H9 (cell line): ENCODE results near the gene SZT2. TPM values are rescaled to one million over a fixed set of nuclear protein-coding genes. Genes with fewer than 3 reads are reported as not detected.
A peak's percentile ranks its signal among the peaks of the same experiment; 100 is the strongest.

Experiments used
- DNase-seq: peaks from one replicate; pipeline ENCODE4 v3.0.0-alpha.2; 2017
- H2AFZ ChIP-seq: one replicate; pipeline ENCODE4 v1.6.1; 2013; ENCODE audit warnings: mild to moderate bottlenecking, low read length, control low read depth, moderate library complexity
- H2AK5ac ChIP-seq: 2 replicates; pipeline ENCODE4 v1.6.1; 2013; ENCODE audit warnings: low read length, control low read depth, mixed read lengths; ENCODE audit not compliant: insufficient read length
- H2BK120ac ChIP-seq: one replicate; pipeline ENCODE4 v1.6.1; 2013; ENCODE audit warnings: low read depth, mild to moderate bottlenecking, low read length, control low read depth, inconsistent platforms; ENCODE audit not compliant: poor library complexity, severe bottlenecking
- H2BK12ac ChIP-seq: 2 replicates; pipeline ENCODE4 v1.6.1; 2013; ENCODE audit warnings: low read length, control low read depth, mixed read lengths, low read depth; ENCODE audit not compliant: insufficient read length
- H2BK15ac ChIP-seq: 2 replicates; pipeline ENCODE4 v1.6.1; 2013; ENCODE audit warnings: low read depth, low read length, control low read depth
- H2BK20ac ChIP-seq: one replicate; pipeline ENCODE4 v1.6.1; 2013; ENCODE audit warnings: low read depth, mild to moderate bottlenecking, low read length, control low read depth, inconsistent platforms; ENCODE audit not compliant: poor library complexity, severe bottlenecking
- H2BK5ac ChIP-seq: 2 replicates; pipeline ENCODE4 v1.6.1; 2013; ENCODE audit warnings: low read length, control low read depth, mixed read lengths; ENCODE audit not compliant: insufficient read length
- H3K14ac ChIP-seq: 2 replicates; pipeline ENCODE4 v1.6.1; 2013; ENCODE audit warnings: low read length, control low read depth; ENCODE audit not compliant: insufficient read depth
- H3K18ac ChIP-seq: 2 replicates; pipeline ENCODE4 v1.6.1; 2013; ENCODE audit warnings: low read depth, mild to moderate bottlenecking, mixed read lengths, low read length, control low read depth; ENCODE audit not compliant: insufficient read length
- H3K23ac ChIP-seq: 2 replicates; pipeline ENCODE4 v1.6.1; 2013; ENCODE audit warnings: low read length, control low read depth, mixed read lengths, low read depth; ENCODE audit not compliant: insufficient read length
- H3K23me2 ChIP-seq: 2 replicates; pipeline ENCODE4 v1.6.1; 2013; ENCODE audit warnings: low read depth, mild to moderate bottlenecking, mixed read lengths, low read length, control low read depth; ENCODE audit not compliant: insufficient read length, poor library complexity, severe bottlenecking
- H3K27ac ChIP-seq: 2 replicates; pipeline ENCODE4 v1.5.1; 2013; ENCODE audit warnings: low read length, control low read depth, mixed read lengths, low read depth; ENCODE audit not compliant: insufficient read length
- H3K27me3 ChIP-seq: 2 replicates; pipeline ENCODE4 v1.6.1; 2013; ENCODE audit warnings: low read length, control low read depth, inconsistent platforms; ENCODE audit not compliant: insufficient read depth
- H3K4ac ChIP-seq: 2 replicates; pipeline ENCODE4 v1.6.1; 2013; ENCODE audit warnings: low read depth, mild to moderate bottlenecking, control low read depth, inconsistent platforms, low read length, moderate library complexity
- H3K4me1 ChIP-seq: 2 replicates; pipeline ENCODE4 v1.6.1; 2013; ENCODE audit warnings: low read length, control low read depth, inconsistent platforms; ENCODE audit not compliant: insufficient read depth
- H3K4me2 ChIP-seq: 2 replicates; pipeline ENCODE4 v1.6.1; 2013; ENCODE audit warnings: low read length, control low read depth, mixed read lengths; ENCODE audit not compliant: insufficient read length, insufficient read depth
- H3K56ac ChIP-seq: 2 replicates; pipeline ENCODE4 v1.6.1; 2013; ENCODE audit warnings: low read depth, mild to moderate bottlenecking, mixed read lengths, low read length, control low read depth; ENCODE audit not compliant: insufficient read length
- H3K79me1 ChIP-seq: 2 replicates; pipeline ENCODE4 v1.6.1; 2013; ENCODE audit warnings: low read depth, mild to moderate bottlenecking, moderate library complexity, low read length, control low read depth, inconsistent platforms; ENCODE audit not compliant: insufficient read depth, poor library complexity, severe bottlenecking
- H3K79me2 ChIP-seq: 2 replicates; pipeline ENCODE4 v1.6.1; 2013; ENCODE audit warnings: low read length, control low read depth, inconsistent platforms; ENCODE audit not compliant: insufficient read depth
- H3K9ac ChIP-seq: 2 replicates; pipeline ENCODE4 v1.6.1; 2013; ENCODE audit warnings: low read length, control low read depth, mixed read lengths; ENCODE audit not compliant: insufficient read length; ENCODE audit errors: extremely low read depth
- H3K9me3 ChIP-seq: one replicate; pipeline ENCODE4 v1.6.1; 2013; ENCODE audit warnings: low read depth, low read length, inconsistent platforms; ENCODE audit not compliant: control insufficient read depth
- H3T11ph ChIP-seq: one replicate; pipeline ENCODE4 v1.6.1; 2013; ENCODE audit warnings: mild to moderate bottlenecking, low read length, control low read depth, inconsistent platforms
- H4K20me1 ChIP-seq: one replicate; pipeline ENCODE4 v1.6.1; 2013; ENCODE audit not compliant: control insufficient read depth, insufficient read length, insufficient read depth
- H4K5ac ChIP-seq: 2 replicates; pipeline ENCODE4 v1.6.1; 2013; ENCODE audit warnings: low read depth, mild to moderate bottlenecking, mixed read lengths, low read length, control low read depth; ENCODE audit not compliant: insufficient read length
- H4K8ac ChIP-seq: replicated peaks from 2 replicates; pipeline ENCODE4 v1.6.1; 2013; ENCODE audit warnings: low read length, control low read depth, mixed read lengths, low read depth; ENCODE audit not compliant: insufficient read length
- H4K91ac ChIP-seq: 2 replicates; pipeline ENCODE4 v1.6.1; 2013; ENCODE audit warnings: low read depth, mild to moderate bottlenecking, moderate library complexity, mixed read lengths, low read length, control low read depth; ENCODE audit not compliant: insufficient read length
- H3K27ac Mint-ChIP-seq, 3 experiments: 2 replicates in 2 of 3; 3 replicates in 1 of 3; pipeline ENCODE4 v1.8.0; 2020 to 2021; ENCODE audit warnings: mixed read lengths in 3 of 3, mild to moderate bottlenecking in 1 of 3, moderate library complexity in 1 of 3
- H3K27me3 Mint-ChIP-seq: 2 replicates; pipeline ENCODE4 v1.8.0; 2021; ENCODE audit warnings: low read depth, mild to moderate bottlenecking, moderate library complexity, mixed read lengths
- H3K36me3 Mint-ChIP-seq, 3 experiments: 2 replicates in 2 of 3; 3 replicates in 1 of 3; pipeline ENCODE4 v1.8.0; 2020 to 2021; ENCODE audit warnings: low read depth in 3 of 3, mixed read lengths in 3 of 3; ENCODE audit not compliant: insufficient read depth in 1 of 3
- H3K4me1 Mint-ChIP-seq, 2 experiments: 2 replicates each; pipeline ENCODE4 v1.8.0; 2020; ENCODE audit warnings: mixed read lengths in 2 of 2
- H3K4me3 Mint-ChIP-seq, 2 experiments: 2 replicates in 1 of 2; 3 replicates in 1 of 2; pipeline ENCODE4 v1.8.0; 2020 to 2021; ENCODE audit warnings: mild to moderate bottlenecking in 2 of 2, mixed read lengths in 2 of 2, moderate library complexity in 1 of 2
- H3K9me3 Mint-ChIP-seq, 2 experiments: 2 replicates in 1 of 2; 3 replicates in 1 of 2; pipeline ENCODE4 v1.8.0; 2020; ENCODE audit warnings: mild to moderate bottlenecking in 2 of 2, mixed read lengths in 2 of 2, moderate library complexity in 1 of 2
- CTCF ChIP-seq: fragments of 200-600 bp; sonication (generic); conservative IDR thresholded peaks from 3 replicates; pipeline ENCODE4 v1.8.0; 2021; ENCODE audit warnings: antibody characterized with exemption, mild to moderate bottlenecking
- WGBS: extraction: QIAGEN DNeasy Blood & Tissue Kit; methylation state at CpG from one replicate; pipeline ENCODE4 v1.1.7; 2013; ENCODE audit warnings: missing lambda C conversion rate, low lambda C conversion rate, mixed read lengths; ENCODE audit not compliant: insufficient read length; ENCODE audit errors: extremely low coverage; 5-methylcytosine and 5-hydroxymethylcytosine counted together
- total RNA-seq: library from RNA; stranded (reverse); gene quantifications from 2 replicates; pipeline ENCODE4 v1.2.1, GENCODE V29; 2021

The SZT2 gene
- total RNA-seq, 1 experiment from 2014 or later, result 16.8 TPM

GRCh38 chr1:43365678-43366077 is 24.0 kb upstream of the SZT2 start:
- Histone ChIP-seq H3K4ac (no peak overlapping the region), H3K4me2 (peak overlapping the region; percentile 13), H3K79me2 (peaks cover 2% of the 10 kb centered on the region; the same call in 1 of the 2 replicates), H4K20me1 (no peaks in the 10 kb centered on the region), H3K18ac (no peak overlapping the region), H3K4me1 (no peaks in the 10 kb centered on the region; the same call in 1 of the 2 replicates), H3K23me2 (peaks cover 15% of the 10 kb centered on the region), H3K9ac (no peak overlapping the region), H3K9me3 (no peaks in the 10 kb centered on the region), H3K27ac (no peak overlapping the region), H2BK120ac (no peak overlapping the region), H2AK5ac (no peak overlapping the region), H2BK5ac (no peak overlapping the region), H3K23ac (no peak overlapping the region), H2BK12ac (no peak overlapping the region), H3K79me1 (peaks cover 4% of the 10 kb centered on the region), H3T11ph (no peak overlapping the region), H2BK20ac (no peak overlapping the region), H2BK15ac (no peak overlapping the region), H3K14ac (no peak overlapping the region), H2AFZ (no peak overlapping the region), H4K5ac (no peak overlapping the region), H3K56ac (no peak overlapping the region), H4K8ac (no peak overlapping the region), H4K91ac (no peak overlapping the region), H3K27me3 (no peaks in the 10 kb centered on the region)
- H3K27me3 Mint-ChIP-seq, result no peaks in the 10 kb centered on the region
- no peak for DNase-seq
- peak overlapping the region; percentile 74 to 86 for H3K4me3 Mint-ChIP-seq
- H3K27ac Mint-ChIP-seq, result no peak overlapping the region; a peak in 1 of 7 replicates
- peaks cover 34 to 48% of the 10 kb centered on the region in 2 experiments for H3K4me1 Mint-ChIP-seq
- no peak for TF ChIP-seq CTCF
- H3K9me3 Mint-ChIP-seq, result no peaks in the 10 kb centered on the region
- peaks cover 33 to 46% (median 41%) of the 10 kb centered on the region in 3 experiments for H3K36me3 Mint-ChIP-seq
- no CpG with 5 or more reads among the region's 2 CpGs for WGBS
